HepG2 (cell line): ENCODE measurements around the gene COX15. TPM values are rescaled to one million over a fixed set of nuclear protein-coding genes. Genes with fewer than 3 reads are reported as not detected.

Experiments used
- ATAC-seq: fragments of 200-7000 bp; cut with Tn5 transposase; 3 replicates; pipeline ENCODE4 v1.9.1; 2020; ENCODE audit warnings: mild to moderate bottlenecking, moderate library complexity
- BruUV-seq: library from RNA; stranded (reverse); fragments of 400-500 nt; replicated peaks from 2 replicates; lab custom pipeline; 2021; lab: Mats Ljungman, UMichigan
- CTCF ChIA-PET: fragments of 300-600 bp; formaldehyde crosslinking; extraction: SDS; loops from one replicate; lab custom pipeline; 2021; ENCODE audit warnings: low total read pairs, inconsistent platforms, low intra/inter-chr PET ratio; lab: Yijun Ruan, JAX
- POLR2A ChIA-PET: fragments of 350-600 bp; sonication (Branson Sonifier 250); formaldehyde crosslinking; loops from one replicate; lab custom pipeline; 2020; ENCODE audit warnings: antibody characterized with exemption, inconsistent platforms; lab: Yijun Ruan, JAX
- DNase-seq: peaks from one replicate; pipeline ENCODE4 v3.0.0-alpha.2; 2015; ENCODE audit warnings: low spot score
- FAIRE-seq: peaks from 3 replicates; lab custom pipeline; 2011; peaks lifted over from hg19 to GRCh38; lab: Jason Lieb, UNC
- H2AFZ ChIP-seq: one replicate; pipeline ENCODE4 v1.6.1; 2011; ENCODE audit warnings: low read length, inconsistent platforms
- H3K27ac ChIP-seq: fragments of 300-600 bp; 3 replicates; pipeline ENCODE4 v1.8.0; 2011; ENCODE audit warnings: mixed run types, mild to moderate bottlenecking, mixed read lengths, low read length, inconsistent platforms; ENCODE audit not compliant: insufficient read depth; ENCODE audit errors: extremely low read length
- H3K27me3 ChIP-seq, 2 experiments: fragments of 200-600 bp in 1 of 2; 2 replicates in 1 of 2; 3 replicates in 1 of 2; pipeline versions ENCODE4 v1.6.0 to v1.8.0; 2011; ENCODE audit warnings: low read length in 2 of 2, mild to moderate bottlenecking in 2 of 2, moderate library complexity in 2 of 2, inconsistent platforms in 1 of 2; ENCODE audit not compliant: insufficient read depth in 2 of 2, control insufficient read depth in 1 of 2
- H3K36me3 ChIP-seq, 2 experiments: fragments of 200-600 bp in 1 of 2; replicated peaks in 1 of 2; 2 replicates in 1 of 2; 3 replicates in 1 of 2; pipeline versions ENCODE4 v1.5.1 to v1.8.0; 2011; ENCODE audit warnings: low read length in 2 of 2, inconsistent platforms in 1 of 2; ENCODE audit not compliant: insufficient read depth in 2 of 2, control insufficient read depth in 1 of 2
- H3K4me1 ChIP-seq: 2 replicates; pipeline ENCODE4 v1.5.1; 2012; ENCODE audit warnings: low read length, inconsistent platforms; ENCODE audit not compliant: insufficient read depth
- H3K4me2 ChIP-seq: 2 replicates; pipeline ENCODE4 v1.6.0; 2011; ENCODE audit warnings: low read depth, low read length, inconsistent platforms
- H3K4me3 ChIP-seq, 3 experiments: fragments of 200-600 bp in 1 of 3; sonication (generic), shearing (Covaris generic) in 1 of 3; replicated peaks in 1 of 3; 2 replicates each; pipeline ENCODE4 v1.5.1; 2011 to 2016; ENCODE audit warnings: low read length in 3 of 3, inconsistent platforms in 2 of 3, low read depth in 2 of 3, mild to moderate bottlenecking in 2 of 3, control low read depth in 1 of 3, mixed read lengths in 1 of 3; ENCODE audit not compliant: insufficient read depth in 1 of 3
- H3K79me2 ChIP-seq: one replicate; pipeline ENCODE4 v1.6.1; 2011; ENCODE audit warnings: low read length, inconsistent platforms; ENCODE audit not compliant: insufficient read depth
- H3K9ac ChIP-seq: 2 replicates; pipeline ENCODE4 v1.6.0; 2011; ENCODE audit warnings: mild to moderate bottlenecking, low read depth, low read length, inconsistent platforms; ENCODE audit not compliant: insufficient read depth
- H3K9me3 ChIP-seq: 2 replicates; pipeline ENCODE4 v1.5.1; 2012; ENCODE audit warnings: mild to moderate bottlenecking, low read length
- H4K20me1 ChIP-seq: 2 replicates; pipeline ENCODE4 v1.6.0; 2011; ENCODE audit warnings: inconsistent platforms, mild to moderate bottlenecking, low read length, moderate library complexity; ENCODE audit not compliant: insufficient read depth
- EP300 ChIP-seq, 3 experiments: sonication (generic) in 1 of 3; formaldehyde crosslinking in 1 of 3; IDR thresholded peaks; 2 replicates each; pipeline versions ENCODE4 v1.5.1 to v1.6.1; 2011 to 2020; ENCODE audit warnings: low read depth in 2 of 3, low read length in 2 of 3, borderline replicate concordance in 1 of 3, improper control_type of control experiment in 1 of 3, mild to moderate bottlenecking in 1 of 3, missing genetic modification reagents in 1 of 3, moderate library complexity in 1 of 3
- GLI4 ChIP-seq: sonication (generic); formaldehyde crosslinking; IDR thresholded peaks from 2 replicates; pipeline ENCODE4 v1.5.1; 2020; ENCODE audit warnings: missing genetic modification reagents, mild to moderate bottlenecking, moderate library complexity, borderline replicate concordance
- HMG20A ChIP-seq: IDR thresholded peaks from 2 replicates; pipeline ENCODE4 v1.6.1; 2016; ENCODE audit warnings: borderline replicate concordance
- JDP2 ChIP-seq: sonication (generic); formaldehyde crosslinking; IDR thresholded peaks from 2 replicates; pipeline ENCODE4 v1.8.1; 2022; ENCODE audit warnings: missing genetic modification reagents, borderline replicate concordance
- ZBTB39 ChIP-seq: sonication (generic); formaldehyde crosslinking; IDR thresholded peaks from 2 replicates; pipeline ENCODE4 v1.5.0; 2020; ENCODE audit warnings: missing genetic modification reagents
- ZNF274 ChIP-seq: sonication (generic); formaldehyde crosslinking; IDR thresholded peaks from 2 replicates; pipeline ENCODE4 v1.5.1; 2020; ENCODE audit warnings: mild to moderate bottlenecking, missing genetic modification reagents
- ZNF329 ChIP-seq: sonication (generic); formaldehyde crosslinking; IDR thresholded peaks from 2 replicates; pipeline ENCODE4 v1.9.0; 2021; ENCODE audit warnings: low read depth, mild to moderate bottlenecking, missing genetic modification reagents
- ZNF33A ChIP-seq: sonication (generic); formaldehyde crosslinking; IDR thresholded peaks from 2 replicates; pipeline ENCODE4 v1.5.1; 2020; ENCODE audit warnings: missing genetic modification reagents, mild to moderate bottlenecking, moderate library complexity, borderline replicate concordance
- ZNF530 ChIP-seq: sonication (generic); formaldehyde crosslinking; IDR thresholded peaks from 2 replicates; pipeline ENCODE4 v1.5.0; 2020; ENCODE audit warnings: low read depth, mild to moderate bottlenecking, missing genetic modification reagents
- in situ Hi-C: cut with HindIII; loops from 2 replicates; pipeline ENCODE4 v1.10.0; 2017; ENCODE audit warnings: low pct_unique_long_range_greater_than_20kb; ENCODE audit not compliant: extremely low pct_ligation_motif_present
- intact Hi-C: fragments of 100-400 bp; cut with micrococcal nuclease; formaldehyde crosslinking; loops from one replicate; pipeline ENCODE4 v1.10.0; 2022; ENCODE audit not compliant: unreplicated experiment
- polyA plus RNA-seq, 8 experiments: library from polyadenylated mRNA; depleted of rRNA in 3 of 8; stranded (reverse) in 7 of 8; unstranded in 1 of 8; fragments of >200 nt; fragmentation: Illumina TruSeq in 4 of 8; extraction: Trizol in 4 of 8; gene quantifications; 2 replicates each; pipeline versions ENCODE4 v1.2.1 to v1.2.3, GENCODE V29; 2011 to 2016; ENCODE audit warnings: low read depth in 4 of 8, missing spikeins in 1 of 8, mixed read lengths in 1 of 8; ENCODE audit not compliant: insufficient read depth in 1 of 8
- total RNA-seq, 5 experiments: library from RNA; depleted of rRNA; stranded (reverse); fragments of >200 nt; fragmentation: Illumina TruSeq; extraction: Trizol; gene quantifications; 2 replicates each; pipeline ENCODE4 v1.2.3, GENCODE V29; 2016; ENCODE audit warnings: low read depth in 1 of 5

Gene COX15
- total and polyA plus RNA-seq, 2 of the 13 experiments (the other 11 are each of a cell fraction or from before 2014, with no cell fraction given), result 19.2 to 44.7 TPM

DNA sequence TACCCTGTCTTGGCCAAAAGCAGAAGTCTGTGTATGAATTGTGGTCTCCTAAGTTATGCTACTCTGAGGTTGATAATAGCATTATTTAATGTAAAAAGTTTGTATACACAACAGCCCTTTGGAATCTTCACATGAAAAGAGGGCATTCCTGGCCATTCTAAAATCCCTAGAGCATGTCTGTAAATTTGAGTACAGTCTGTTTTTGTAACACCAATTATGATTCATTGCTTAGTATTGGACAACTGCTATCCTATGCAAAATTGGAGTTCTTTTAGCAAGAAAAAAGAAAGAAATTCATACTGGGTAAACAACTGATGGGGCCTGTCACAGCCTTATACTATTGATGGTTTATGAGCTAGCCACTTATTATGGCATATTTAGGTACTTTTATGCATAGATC lies 10.3 kb upstream of the COX15 start:
- no TSS peak for BruUV-seq
- FAIRE-seq (no peak), ATAC-seq (no peak), DNase-seq (no peak)
- no peak for TF ChIP-seq ZNF329 (CRISPR knock-in tag)
- no peak for TF ChIP-seq ZNF530 (CRISPR knock-in tag)
- no peak for TF ChIP-seq ZNF33A (CRISPR knock-in tag)
- TF ChIP-seq HMG20A (CRISPR knock-in tag), result no peak
- TF ChIP-seq EP300 (IDR thresholded peaks at IDR 0.05; ENCODE audit: low read depth in 2 of 2, low read length in 2 of 2), result no peak
- no peak for TF ChIP-seq EP300 (CRISPR knock-in tag; IDR thresholded peaks at IDR 0.05; ENCODE audit: borderline replicate concordance)
- TF ChIP-seq GLI4, result no peak
- TF ChIP-seq JDP2 (CRISPR knock-in tag), result no peak
- TF ChIP-seq ZBTB39 (CRISPR knock-in tag), result no peak
- TF ChIP-seq ZNF274 (CRISPR knock-in tag), result no peak
- peaks cover 13% of the 10 kb centered on the region for H3K79me2 ChIP-seq
- peaks cover 6% of the 10 kb centered on the region; the same call in 1 of the 2 replicates for H3K4me1 ChIP-seq
- H3K4me2 ChIP-seq, result no peak overlapping the region
- no peaks in the 10 kb centered on the region for H3K27me3 ChIP-seq
- POLR2A ChIA-PET, result no interaction called here
- no peak overlapping the region for H3K27ac ChIP-seq
- in situ Hi-C loops, result no loop called here
- H2AFZ ChIP-seq, result no peak overlapping the region
- H3K9me3 ChIP-seq, result peaks cover 14% of the 10 kb centered on the region
- H4K20me1 ChIP-seq, result no peaks in the 10 kb centered on the region
- no peak overlapping the region for H3K9ac ChIP-seq
- intact Hi-C loops, result no loop called here
- H3K4me3 ChIP-seq, result no peak overlapping the region
- CTCF ChIA-PET, result no interaction called here
- peaks cover 13 to 71% of the 10 kb centered on the region in 2 experiments for H3K36me3 ChIP-seq
